H7 (cell line): ENCODE measurements around the gene NPY5R. TPM values are rescaled to one million over a fixed set of nuclear protein-coding genes. Genes with fewer than 3 reads are reported as not detected.

Experiments used
- DNase-seq: peaks from one replicate; pipeline ENCODE4 v3.0.0; 2012
- H3K27me3 ChIP-seq: 2 replicates; pipeline ENCODE4 v1.6.0; 2011; ENCODE audit warnings: mild to moderate bottlenecking, low read length; ENCODE audit not compliant: control insufficient read depth, insufficient read depth
- H3K36me3 ChIP-seq: replicated peaks from 2 replicates; pipeline ENCODE4 v1.5.1; 2011; ENCODE audit warnings: low read length; ENCODE audit not compliant: control insufficient read depth, insufficient read depth
- H3K4me3 ChIP-seq: 2 replicates; pipeline ENCODE4 v1.5.1; 2011; ENCODE audit warnings: low read depth, mild to moderate bottlenecking, control low read depth, low read length, moderate library complexity; ENCODE audit not compliant: insufficient read depth
- total RNA-seq: library from RNA; depleted of rRNA; stranded (reverse); fragments of >200 nt; shearing (Covaris generic); gene quantifications from 2 replicates; pipeline ENCODE4 v1.2.3, GENCODE V29; 2014; rRNA removed

NPY5R gene
- 0.15 and 0.83 TPM in 2 replicates for total RNA-seq

GRCh38 chr4:163343604-163344146 lies at the start of gene NPY5R:
Gene NPY5R (plus strand): TSS chr4:163343892. CDS start chr4:163350274, 6,382 bp downstream.
- peaks cover 33% of the 10 kb centered on the region for H3K27me3 ChIP-seq

DNA sequence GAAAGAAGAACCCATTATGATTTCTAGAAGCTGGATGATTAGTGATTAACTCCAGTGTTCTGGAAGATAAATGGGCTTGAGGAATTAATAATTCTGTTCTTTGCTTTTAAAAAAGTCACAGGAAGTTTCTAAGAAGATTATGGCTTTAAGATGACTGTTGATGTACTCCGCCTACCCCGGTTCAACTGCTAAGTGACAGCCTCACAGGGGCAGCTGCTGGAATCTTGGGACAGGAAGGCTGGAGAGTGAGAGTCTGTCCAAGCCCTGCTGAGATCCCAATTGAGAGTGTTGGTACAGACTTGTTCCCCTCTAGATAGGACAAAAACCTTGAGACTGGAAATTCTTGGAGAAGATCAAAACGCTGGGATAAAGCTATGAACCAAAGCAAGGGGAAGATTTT lies 48.6 kb upstream of the NPY5R start:
- Histone ChIP-seq H3K36me3 (no peaks in the 10 kb centered on the region), H3K27me3 (no peaks in the 10 kb centered on the region), H3K4me3 (no peak overlapping the region)
- no peak for DNase-seq

More at GRCh38 chr4:163343604-163344146, at the start of gene NPY5R:
- H3K36me3 ChIP-seq = no peaks in the 10 kb centered on the region
- peak within 1 kb of the TSS; percentile 76 for H3K4me3 ChIP-seq
- peak; percentile 71 for DNase-seq

GRCh38 chr4:163300445-163300844 lies 43.2 kb upstream of the NPY5R start:
- Histone ChIP-seq H3K36me3 (no peaks in the 10 kb centered on the region), H3K27me3 (no peaks in the 10 kb centered on the region), H3K4me3 (no peak overlapping the region)
- no peak for DNase-seq

GRCh38 chr4:163303069-163303468 lies 40.6 kb upstream of the NPY5R start:
- Histone ChIP-seq H3K4me3 (no peak overlapping the region), H3K27me3 (no peaks in the 10 kb centered on the region), H3K36me3 (no peaks in the 10 kb centered on the region)
- DNase-seq = no peak

- H3K4me3 ChIP-seq = no peak overlapping the region
- no peak for DNase-seq
- no peaks in the 10 kb centered on the region for H3K27me3 ChIP-seq
- no peaks in the 10 kb centered on the region for H3K36me3 ChIP-seq
These were observed 34.2 kb upstream of the NPY5R start for GRCh38 chr4:163309466-163309865.

- DNase-seq = no peak
- no peak overlapping the region for H3K4me3 ChIP-seq
- H3K36me3 ChIP-seq = no peaks in the 10 kb centered on the region; the same call in 1 of the 2 replicates
- no peaks in the 10 kb centered on the region for H3K27me3 ChIP-seq
These were observed 26.6 kb upstream of the NPY5R start for GRCh38 chr4:163317110-163317509.

- Histone ChIP-seq H3K4me3 (peak overlapping the region; percentile 64; the same call in 1 of the 2 replicates), H3K27me3 (peaks cover 19% of the 10 kb centered on the region), H3K36me3 (no peaks in the 10 kb centered on the region)
- DNase-seq = no peak
These were observed 12.6 kb upstream of the NPY5R start for GRCh38 chr4:163330916-163331628.

GRCh38 chr4:163331629-163332376 lies 11.9 kb upstream of the NPY5R start:
- no peaks in the 10 kb centered on the region for H3K36me3 ChIP-seq
- peak overlapping the region; percentile 64 for H3K4me3 ChIP-seq
- H3K27me3 ChIP-seq = peaks cover 19% of the 10 kb centered on the region
- peak; percentile 72 for DNase-seq

GRCh38 chr4:163332526-163333406 lies 10.9 kb upstream of the NPY5R start, which contains the start of gene NPY1R:
Gene NPY1R (minus strand): TSS chr4:163332596. CDS start chr4:163326554, 6,042 bp downstream.
- no peaks in the 10 kb centered on the region for H3K36me3 ChIP-seq
- peak within 1 kb of the TSS; percentile 64 for H3K4me3 ChIP-seq
- H3K27me3 ChIP-seq = peaks cover 19% of the 10 kb centered on the region
- peak; percentile 70 for DNase-seq

DNA sequence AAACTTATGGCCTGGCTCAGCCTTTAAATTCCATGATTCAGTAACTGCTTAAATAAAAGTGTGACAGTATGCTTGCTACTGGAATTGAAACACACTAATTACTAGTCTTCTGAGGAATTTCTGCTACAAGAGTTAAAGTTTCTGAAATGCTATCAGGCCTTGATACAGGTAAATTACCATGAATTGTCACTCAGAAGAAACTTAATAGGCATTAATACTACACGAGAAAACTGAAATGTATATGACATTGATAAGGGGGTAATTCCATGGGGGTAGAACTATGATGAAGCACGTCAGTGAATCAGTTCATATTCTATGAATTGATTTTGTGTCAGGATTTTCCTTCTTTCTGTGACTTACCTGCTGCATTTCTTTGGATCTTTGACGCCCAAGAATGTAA lies 8.3 kb upstream of the NPY5R start:
- no peak for DNase-seq
- no peaks in the 10 kb centered on the region for H3K36me3 ChIP-seq
- H3K27me3 ChIP-seq = peaks cover 19% of the 10 kb centered on the region
- H3K4me3 ChIP-seq = no peak overlapping the region

- Histone ChIP-seq H3K27me3 (peaks cover 33% of the 10 kb centered on the region), H3K36me3 (no peaks in the 10 kb centered on the region), H3K4me3 (peak overlapping the region; percentile 76)
- DNase-seq = peak; percentile 80
These were observed 744 bp downstream of the NPY5R start for GRCh38 chr4:163344147-163345125.

DNA sequence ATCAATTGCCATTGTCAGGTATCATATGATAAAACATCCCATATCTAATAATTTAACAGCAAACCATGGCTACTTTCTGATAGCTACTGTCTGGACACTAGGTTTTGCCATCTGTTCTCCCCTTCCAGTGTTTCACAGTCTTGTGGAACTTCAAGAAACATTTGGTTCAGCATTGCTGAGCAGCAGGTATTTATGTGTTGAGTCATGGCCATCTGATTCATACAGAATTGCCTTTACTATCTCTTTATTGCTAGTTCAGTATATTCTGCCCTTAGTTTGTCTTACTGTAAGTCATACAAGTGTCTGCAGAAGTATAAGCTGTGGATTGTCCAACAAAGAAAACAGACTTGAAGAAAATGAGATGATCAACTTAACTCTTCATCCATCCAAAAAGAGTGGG lies 7.0 kb downstream of the NPY5R start:
- Histone ChIP-seq H3K27me3 (no peaks in the 10 kb centered on the region), H3K4me3 (no peak overlapping the region), H3K36me3 (no peaks in the 10 kb centered on the region)
- DNase-seq = no peak

- Histone ChIP-seq H3K36me3 (no peaks in the 10 kb centered on the region), H3K4me3 (no peak overlapping the region), H3K27me3 (no peaks in the 10 kb centered on the region)
- no peak for DNase-seq
These were observed 9.4 kb downstream of the NPY5R start for GRCh38 chr4:163353054-163353453.
